Fibroblast of villous mesenchyme (primary cell): ENCODE data around the gene UPB1. TPM values are rescaled to one million over a fixed set of nuclear protein-coding genes. Genes with fewer than 3 reads are reported as not detected.
"Not testable (repeated sequence)": the region's sequence is repeated elsewhere in the genome, so short reads cannot be mapped to it uniquely, and the experiment has no call there.

Source experiments
- DNase-seq: peaks from one replicate; pipeline ENCODE4 v3.0.0-alpha.2; 2010; ENCODE audit warnings: low read depth
- H3K4me3 ChIP-seq: 2 replicates; pipeline ENCODE4 v1.5.1; 2011; ENCODE audit warnings: low read depth, mild to moderate bottlenecking, low read length
- total RNA-seq: library from RNA; depleted of rRNA; stranded (reverse); fragments of >200 nt; gene quantifications from 2 replicates; pipeline ENCODE4 v1.2.3, GENCODE V29; 2012
- TF ChIP-seq, protein P1 (sequence below): IDR thresholded peaks from 2 replicates; pipeline ENCODE4 v1.5.1; 2012; ENCODE audit warnings: low read depth, mild to moderate bottlenecking, low read length; ENCODE audit not compliant: insufficient read depth

The UPB1 gene
- total RNA-seq, 1 donor: under 0.01 TPM

DNA sequence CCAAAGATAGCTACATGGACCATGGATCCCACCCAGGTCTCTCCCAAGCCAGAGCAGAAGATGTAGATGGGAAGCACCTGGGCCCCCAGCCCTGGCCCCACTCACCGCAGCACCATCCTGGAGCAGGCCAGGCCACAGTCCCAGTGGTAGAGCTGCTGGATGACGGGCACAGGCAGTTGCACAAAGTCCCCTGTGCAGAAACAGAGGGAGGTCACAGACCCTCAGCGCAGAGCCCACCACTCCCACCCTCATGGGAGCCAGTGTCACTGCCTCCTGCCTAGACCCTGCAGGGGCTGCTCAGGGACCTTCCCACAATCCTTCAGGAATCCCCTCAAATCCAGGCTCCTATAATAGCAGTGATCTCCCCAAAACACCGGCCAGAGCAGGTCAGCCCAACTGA lies 53.7 kb downstream of the UPB1 start:
- no peak for DNase-seq
- TF ChIP-seq, protein P1, sequence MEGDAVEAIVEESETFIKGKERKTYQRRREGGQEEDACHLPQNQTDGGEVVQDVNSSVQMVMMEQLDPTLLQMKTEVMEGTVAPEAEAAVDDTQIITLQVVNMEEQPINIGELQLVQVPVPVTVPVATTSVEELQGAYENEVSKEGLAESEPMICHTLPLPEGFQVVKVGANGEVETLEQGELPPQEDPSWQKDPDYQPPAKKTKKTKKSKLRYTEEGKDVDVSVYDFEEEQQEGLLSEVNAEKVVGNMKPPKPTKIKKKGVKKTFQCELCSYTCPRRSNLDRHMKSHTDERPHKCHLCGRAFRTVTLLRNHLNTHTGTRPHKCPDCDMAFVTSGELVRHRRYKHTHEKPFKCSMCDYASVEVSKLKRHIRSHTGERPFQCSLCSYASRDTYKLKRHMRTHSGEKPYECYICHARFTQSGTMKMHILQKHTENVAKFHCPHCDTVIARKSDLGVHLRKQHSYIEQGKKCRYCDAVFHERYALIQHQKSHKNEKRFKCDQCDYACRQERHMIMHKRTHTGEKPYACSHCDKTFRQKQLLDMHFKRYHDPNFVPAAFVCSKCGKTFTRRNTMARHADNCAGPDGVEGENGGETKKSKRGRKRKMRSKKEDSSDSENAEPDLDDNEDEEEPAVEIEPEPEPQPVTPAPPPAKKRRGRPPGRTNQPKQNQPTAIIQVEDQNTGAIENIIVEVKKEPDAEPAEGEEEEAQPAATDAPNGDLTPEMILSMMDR: no peak
- no peak overlapping the region for H3K4me3 ChIP-seq

DNA sequence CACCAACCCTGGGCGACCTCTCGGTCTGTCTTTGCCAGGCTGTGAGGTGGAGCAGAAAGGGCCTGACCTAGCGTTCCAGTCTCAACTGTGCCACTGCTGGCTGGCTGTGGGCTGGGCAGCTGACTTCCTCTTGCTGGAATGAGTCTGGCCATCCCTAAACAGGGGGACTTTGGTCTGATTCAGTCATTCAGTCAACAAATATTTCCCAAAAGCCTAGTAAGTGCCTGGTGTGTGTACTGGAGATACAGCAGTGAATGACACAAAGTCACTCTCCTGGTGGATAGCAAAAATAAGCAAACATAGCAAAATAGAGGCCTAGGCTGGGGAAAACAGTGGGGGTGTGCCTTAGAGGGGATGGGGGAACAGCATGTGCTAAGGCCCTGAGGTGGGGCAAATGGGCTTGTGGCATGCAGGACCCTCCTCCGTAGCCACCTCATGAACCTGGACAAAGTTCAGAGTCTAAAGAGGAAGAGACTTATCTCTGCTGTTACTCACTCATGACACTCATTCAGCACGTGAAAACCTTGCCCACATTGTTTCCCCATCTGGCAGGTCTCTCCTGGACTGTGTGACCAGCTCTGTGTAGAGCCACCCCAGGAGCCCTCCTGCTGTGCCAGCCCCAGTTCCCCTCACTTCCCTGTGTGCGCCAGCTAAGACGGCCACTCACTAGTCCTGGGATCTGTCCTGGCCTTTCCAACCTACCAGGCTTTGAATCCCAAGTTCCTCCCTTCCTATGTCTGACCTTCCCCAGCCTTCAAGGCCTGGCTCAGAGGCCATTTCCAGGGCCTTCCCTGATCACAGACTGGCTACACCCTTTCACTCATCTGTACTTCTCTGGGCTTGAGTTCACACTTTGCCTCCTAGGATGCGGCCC lies 55.1 kb downstream of the UPB1 start:
- TF ChIP-seq, protein P1: no peak
- DNase-seq: no peak
- H3K4me3 ChIP-seq: no peak overlapping the region

DNA sequence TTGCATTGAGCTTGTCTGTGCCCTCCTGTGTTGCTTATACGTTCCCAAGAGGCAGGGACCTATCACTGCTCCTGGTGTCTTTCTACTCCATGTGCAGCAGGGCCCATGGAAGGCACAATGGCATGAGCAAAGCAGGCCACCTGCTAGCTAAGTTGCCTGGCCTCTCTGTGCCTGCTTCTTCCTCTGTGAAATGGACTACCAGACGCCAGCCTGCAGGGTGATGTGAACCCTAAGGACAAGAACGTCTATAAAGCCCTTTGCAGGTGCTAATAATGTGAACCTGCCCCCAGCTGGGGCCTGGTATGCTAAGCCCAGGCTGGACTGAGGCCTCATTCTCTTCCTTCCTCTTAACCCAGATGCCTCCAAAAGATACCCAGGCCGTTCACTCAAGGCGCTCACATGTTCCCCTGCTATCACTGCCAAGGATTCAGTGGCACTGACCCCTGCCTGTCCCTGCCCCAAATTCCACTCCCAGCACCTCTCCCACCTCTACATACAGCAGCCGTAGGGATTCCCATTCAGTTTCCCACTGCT lies 55.8 kb downstream of the UPB1 start:
- H3K4me3 ChIP-seq: no peak overlapping the region
- TF ChIP-seq, protein P1: no peak
- DNase-seq: no peak

DNA sequence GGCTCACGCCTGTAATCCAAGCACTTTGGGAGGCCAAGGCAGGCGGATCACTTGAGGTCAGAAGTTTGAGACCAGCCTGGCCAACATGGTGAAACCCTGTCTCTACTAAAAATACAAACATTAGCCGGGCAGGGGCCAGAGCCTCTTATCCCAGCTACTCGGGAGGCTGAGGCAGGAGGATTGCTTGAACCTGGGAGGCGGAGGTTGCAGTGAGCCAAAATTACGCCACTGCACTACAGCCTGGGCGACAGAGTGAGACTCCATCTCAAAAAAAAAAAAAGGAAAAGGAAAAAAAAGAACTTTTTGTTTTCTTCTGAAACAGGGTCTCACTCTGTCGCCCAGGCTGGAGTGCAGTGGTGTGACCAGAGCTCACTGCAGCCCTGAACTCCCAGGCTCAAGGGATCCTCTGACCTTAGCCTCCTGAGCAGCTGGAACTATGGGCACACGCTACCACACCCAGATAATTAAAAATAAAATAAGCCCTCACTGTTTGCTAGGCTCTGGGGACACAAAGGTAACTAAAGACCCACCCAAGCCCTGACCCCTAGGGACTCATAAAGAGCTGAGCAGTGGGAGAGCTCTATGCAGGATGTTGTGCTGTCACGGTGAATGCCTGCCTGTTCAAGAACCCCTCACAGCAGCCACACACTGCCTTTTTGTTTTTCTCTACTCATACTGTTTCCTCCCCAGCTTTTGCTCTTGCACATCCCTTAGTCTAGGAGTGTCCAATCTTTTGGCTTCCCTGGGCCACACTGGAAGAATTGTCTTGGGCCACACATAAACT lies 57.6 kb downstream of the UPB1 start:
- not testable (repeated sequence) for DNase-seq, H3K4me3 ChIP-seq

DNA sequence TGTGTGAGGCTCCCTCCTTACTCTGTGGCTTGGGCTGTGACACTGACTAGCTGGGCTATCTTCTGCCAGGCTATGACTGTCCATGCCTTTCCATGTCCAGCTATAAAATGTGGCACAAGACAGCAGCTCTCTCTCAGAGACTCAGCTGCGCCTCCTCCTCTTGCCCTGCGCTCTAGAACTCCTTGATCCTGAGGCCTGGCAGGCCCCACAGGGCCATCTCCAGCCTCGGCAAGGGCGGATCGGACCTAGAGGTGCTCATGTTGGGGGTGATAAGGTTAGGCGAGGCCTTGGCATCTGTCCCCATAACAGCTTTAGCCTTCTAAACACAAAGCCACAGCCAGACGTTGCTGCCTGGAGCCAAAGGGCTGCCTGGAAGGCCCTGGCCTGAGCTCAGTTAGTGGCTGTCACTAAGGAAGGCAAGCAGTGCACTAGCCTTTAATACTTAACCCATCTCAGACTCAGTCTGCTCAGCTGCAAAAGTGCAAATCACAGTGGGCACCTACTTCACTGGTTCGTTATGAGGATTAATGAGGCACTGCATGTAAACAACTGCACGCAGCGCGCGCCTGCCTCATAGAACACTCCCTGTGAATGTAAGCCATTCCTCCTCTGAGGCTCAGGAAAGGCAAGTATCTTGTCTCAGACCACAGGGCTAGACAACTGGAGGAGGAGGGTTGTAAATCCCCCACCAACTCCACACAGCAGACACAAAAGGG lies 58.6 kb downstream of the UPB1 start:
- DNase-seq: peak; percentile 51
- peak overlapping the region; percentile 89 for H3K4me3 ChIP-seq
- TF ChIP-seq, protein P1: no peak

DNA sequence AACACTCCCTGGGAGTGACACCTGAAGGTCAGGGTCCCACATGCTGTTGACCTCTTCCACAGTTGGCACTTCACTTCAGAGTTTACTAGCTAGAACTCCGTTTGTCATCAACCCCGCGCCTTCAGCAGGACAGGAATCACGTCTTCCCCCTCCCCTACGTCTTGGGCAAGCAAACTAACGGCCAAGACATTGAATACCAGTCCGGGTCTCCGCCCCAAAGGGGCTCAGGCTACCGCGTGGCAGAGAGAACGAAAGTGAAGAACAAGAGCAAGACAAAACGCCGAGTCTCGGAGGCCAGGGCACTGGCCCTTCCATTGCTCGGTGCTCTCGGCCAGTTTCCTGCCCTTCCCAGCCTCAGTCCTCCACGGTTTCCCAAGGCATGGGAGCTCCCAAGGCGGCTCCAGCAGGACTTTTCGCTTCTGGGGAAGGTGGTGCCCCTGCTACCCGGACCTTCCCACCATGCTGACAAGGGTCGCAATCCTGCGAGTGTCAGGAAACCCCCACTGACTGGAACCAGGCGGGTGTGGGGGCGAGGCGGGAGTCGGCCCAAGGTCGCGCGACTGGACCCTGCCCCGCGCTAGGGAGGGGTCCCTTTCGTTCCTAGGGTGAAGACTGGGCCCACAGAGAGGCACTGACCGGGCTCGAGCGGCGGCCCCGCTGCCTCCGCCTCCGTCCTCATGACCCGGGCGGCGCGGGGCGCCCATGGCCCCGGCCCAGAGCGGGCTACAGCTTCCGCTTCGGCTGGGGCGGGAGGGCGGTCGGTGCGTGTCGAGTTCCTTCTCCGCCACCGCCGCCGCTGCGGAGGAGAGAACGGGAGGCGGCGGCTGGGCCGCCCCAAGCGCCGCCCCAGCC lies 59.4 kb downstream of the UPB1 start, which contains the start of gene GUCD1:
Gene GUCD1 (minus strand): TSS at position 826 of the 852 bp plus-strand sequence. CDS start 147 bp downstream, at position 679.
- TF ChIP-seq, protein P1: no peak
- DNase-seq: peak; percentile 64
- peak within 1 kb of the TSS; percentile 100 for H3K4me3 ChIP-seq
